ENCODE measurements around the gene RAB21. TPM values are rescaled to one million over a fixed set of nuclear protein-coding genes. Genes with fewer than 3 reads are reported as not detected.

RAB21 gene
- total and polyA plus RNA-seq, 2 of the 13 experiments (the other 11 are each of a cell fraction or from before 2014, with no cell fraction given): 4.4 to 50.9 TPM

GRCh38 chr12:71768900-71769299 is 14.2 kb downstream of the RAB21 start:
- no peak for ATAC-seq
- POLR2A ChIA-PET: no interaction called here
- Histone ChIP-seq H2AFZ (ENCODE audit: low read length) (no peak overlapping the region), H3K27ac (ENCODE audit: extremely low read length, insufficient read depth, low read length) (no peak overlapping the region), H3K4me2 (ENCODE audit: low read depth, low read length) (no peak overlapping the region), H3K27me3 (ENCODE audit: control insufficient read depth in 1 of 2, insufficient read depth in 2 of 2, low read length in 2 of 2) (no peaks in the 10 kb centered on the region), H3K36me3 (replicated peaks in 1 of 2; ENCODE audit: control insufficient read depth in 1 of 2, insufficient read depth in 2 of 2, low read length in 2 of 2) (peaks cover 7 to 31% of the 10 kb centered on the region in 2 experiments), H3K9me3 (ENCODE audit: low read length) (no peaks in the 10 kb centered on the region), H3K9ac (ENCODE audit: insufficient read depth, low read depth, low read length) (no peak overlapping the region), H3K79me2 (ENCODE audit: insufficient read depth, low read length) (peaks cover 64% of the 10 kb centered on the region), H3K4me1 (ENCODE audit: insufficient read depth, low read length) (no peaks in the 10 kb centered on the region), H4K20me1 (ENCODE audit: insufficient read depth, low read length) (peaks cover 25% of the 10 kb centered on the region), H3K4me3 (replicated peaks in 1 of 3; ENCODE audit: insufficient read depth in 1 of 3, low read depth in 2 of 3, low read length in 3 of 3) (no peak overlapping the region)
- no peak for FAIRE-seq
- no peak for TF ChIP-seq NR3C1 (CRISPR knock-in tag; IDR thresholded peaks at IDR 0.05)
- no peak for TF ChIP-seq EP300 (IDR thresholded peaks at IDR 0.05; ENCODE audit: low read depth in 2 of 2, low read length in 2 of 2)
- no peak for TF ChIP-seq EP300 (CRISPR knock-in tag; IDR thresholded peaks at IDR 0.05; ENCODE audit: borderline replicate concordance)
- TF ChIP-seq ZFP36L2 (CRISPR knock-in tag; IDR thresholded peaks at IDR 0.05): no peak
- TF ChIP-seq, protein P1, sequence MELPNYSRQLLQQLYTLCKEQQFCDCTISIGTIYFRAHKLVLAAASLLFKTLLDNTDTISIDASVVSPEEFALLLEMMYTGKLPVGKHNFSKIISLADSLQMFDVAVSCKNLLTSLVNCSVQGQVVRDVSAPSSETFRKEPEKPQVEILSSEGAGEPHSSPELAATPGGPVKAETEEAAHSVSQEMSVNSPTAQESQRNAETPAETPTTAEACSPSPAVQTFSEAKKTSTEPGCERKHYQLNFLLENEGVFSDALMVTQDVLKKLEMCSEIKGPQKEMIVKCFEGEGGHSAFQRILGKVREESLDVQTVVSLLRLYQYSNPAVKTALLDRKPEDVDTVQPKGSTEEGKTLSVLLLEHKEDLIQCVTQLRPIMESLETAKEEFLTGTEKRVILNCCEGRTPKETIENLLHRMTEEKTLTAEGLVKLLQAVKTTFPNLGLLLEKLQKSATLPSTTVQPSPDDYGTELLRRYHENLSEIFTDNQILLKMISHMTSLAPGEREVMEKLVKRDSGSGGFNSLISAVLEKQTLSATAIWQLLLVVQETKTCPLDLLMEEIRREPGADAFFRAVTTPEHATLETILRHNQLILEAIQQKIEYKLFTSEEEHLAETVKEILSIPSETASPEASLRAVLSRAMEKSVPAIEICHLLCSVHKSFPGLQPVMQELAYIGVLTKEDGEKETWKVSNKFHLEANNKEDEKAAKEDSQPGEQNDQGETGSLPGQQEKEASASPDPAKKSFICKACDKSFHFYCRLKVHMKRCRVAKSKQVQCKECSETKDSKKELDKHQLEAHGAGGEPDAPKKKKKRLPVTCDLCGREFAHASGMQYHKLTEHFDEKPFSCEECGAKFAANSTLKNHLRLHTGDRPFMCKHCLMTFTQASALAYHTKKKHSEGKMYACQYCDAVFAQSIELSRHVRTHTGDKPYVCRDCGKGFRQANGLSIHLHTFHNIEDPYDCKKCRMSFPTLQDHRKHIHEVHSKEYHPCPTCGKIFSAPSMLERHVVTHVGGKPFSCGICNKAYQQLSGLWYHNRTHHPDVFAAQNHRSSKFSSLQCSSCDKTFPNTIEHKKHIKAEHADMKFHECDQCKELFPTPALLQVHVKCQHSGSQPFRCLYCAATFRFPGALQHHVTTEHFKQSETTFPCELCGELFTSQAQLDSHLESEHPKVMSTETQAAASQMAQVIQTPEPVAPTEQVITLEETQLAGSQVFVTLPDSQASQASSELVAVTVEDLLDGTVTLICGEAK (IDR thresholded peaks at IDR 0.05): no peak
- TF ChIP-seq, protein P1 (CRISPR knock-in tag; IDR thresholded peaks at IDR 0.05): no peak
- TF ChIP-seq ZNF225 (CRISPR knock-in tag; IDR thresholded peaks at IDR 0.05): no peak
- TF ChIP-seq ZFP82 (CRISPR knock-in tag; IDR thresholded peaks at IDR 0.05; ENCODE audit: borderline replicate concordance): no peak
- TF ChIP-seq CBX1 (IDR thresholded peaks at IDR 0.05; ENCODE audit: low read depth): no peak
- TF ChIP-seq, protein P2, sequence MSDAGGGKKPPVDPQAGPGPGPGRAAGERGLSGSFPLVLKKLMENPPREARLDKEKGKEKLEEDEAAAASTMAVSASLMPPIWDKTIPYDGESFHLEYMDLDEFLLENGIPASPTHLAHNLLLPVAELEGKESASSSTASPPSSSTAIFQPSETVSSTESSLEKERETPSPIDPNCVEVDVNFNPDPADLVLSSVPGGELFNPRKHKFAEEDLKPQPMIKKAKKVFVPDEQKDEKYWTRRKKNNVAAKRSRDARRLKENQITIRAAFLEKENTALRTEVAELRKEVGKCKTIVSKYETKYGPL (CRISPR knock-in tag; IDR thresholded peaks at IDR 0.05): no peak
- no peak for TF ChIP-seq ZNF569 (CRISPR knock-in tag; IDR thresholded peaks at IDR 0.05; ENCODE audit: borderline replicate concordance)
- TF ChIP-seq TBL1XR1 (IDR thresholded peaks at IDR 0.05; ENCODE audit: borderline replicate concordance, low read length, partially characterized antibody): no peak
- no peak for TF ChIP-seq ZNF121 (CRISPR knock-in tag; IDR thresholded peaks at IDR 0.05)
- no peak for TF ChIP-seq ZBTB42 (CRISPR knock-in tag; IDR thresholded peaks at IDR 0.05)
- TF ChIP-seq MIER3 (CRISPR knock-in tag; IDR thresholded peaks at IDR 0.05; ENCODE audit: borderline replicate concordance): no peak
- in situ Hi-C loops (cut with HindIII; ENCODE audit: extremely low pct_ligation_motif_present, low pct_unique_long_range_greater_than_20kb) (no loop called here), intact Hi-C loops (cut with micrococcal nuclease; ENCODE audit: unreplicated experiment) (no loop called here)
- no TSS peak for BruUV-seq (replicated peaks)
- over 99% methylated on average over 2 of the region's 2 CpGs for WGBS (ENCODE audit: low lambda C conversion rate)
- CTCF ChIA-PET (ENCODE audit: low intra/inter-chr PET ratio, low total read pairs): no interaction called here
- no peak for DNase-seq (ENCODE audit: low spot score)

All from HepG2 (cell line).